NCI-H2196 treated with DMSO at 0.1 percent for 48 hours (cell line): ENCODE measurements around the gene DUOX1.
"Not testable (repeated sequence)": the region's sequence is repeated elsewhere in the genome, so short reads cannot be mapped to it uniquely, and the experiment has no call there.

Experiments used
- DNase-seq: peaks from one replicate; lab custom pipeline; 2025; ENCODE audit not compliant: unreplicated experiment; lab: John Stamatoyannopoulos, UW

The DUOX1 gene

GRCh38 chr15:45120081-45120972 lies 9.5 kb upstream of the DUOX1 start:
- DNase-seq: no peak

GRCh38 chr15:45121020-45121419 lies 8.8 kb upstream of the DUOX1 start:
- DNase-seq: no peak

- no peak for DNase-seq
Measured at GRCh38 chr15:45121706-45122417, 7.9 kb upstream of the DUOX1 start.

- DNase-seq: no peak
Measured at GRCh38 chr15:45122719-45123118, 7.1 kb upstream of the DUOX1 start.

GRCh38 chr15:45123397-45123796 lies 6.4 kb upstream of the DUOX1 start:
- DNase-seq: no peak

- no peak for DNase-seq
Measured at GRCh38 chr15:45126535-45127158, 3.1 kb upstream of the DUOX1 start.

GRCh38 chr15:45128971-45129639 lies 689 bp upstream of the DUOX1 start:
- DNase-seq: no peak

- DNase-seq: no peak
Measured at GRCh38 chr15:45130291-45131000, 652 bp downstream of the DUOX1 start.

- DNase-seq: no peak
Measured at GRCh38 chr15:45131510-45131909, 1.7 kb downstream of the DUOX1 start.

- no peak for DNase-seq
Measured at GRCh38 chr15:45132844-45133560, 3.2 kb downstream of the DUOX1 start.

GRCh38 chr15:45133561-45133920 lies 3.7 kb downstream of the DUOX1 start:
- no peak for DNase-seq

GRCh38 chr15:45134046-45134445 lies 4.3 kb downstream of the DUOX1 start:
- DNase-seq: no peak

GRCh38 chr15:45134682-45135604 lies 5.1 kb downstream of the DUOX1 start:
- peak; percentile 53 for DNase-seq

GRCh38 chr15:45135705-45136377 lies 6.0 kb downstream of the DUOX1 start:
- not testable (repeated sequence) for DNase-seq

- DNase-seq: no peak
Measured at GRCh38 chr15:45136378-45136764, 6.6 kb downstream of the DUOX1 start.

GRCh38 chr15:45137703-45138102 lies 7.9 kb downstream of the DUOX1 start:
- no peak for DNase-seq

GRCh38 chr15:45138814-45139765 lies 9.3 kb downstream of the DUOX1 start:
- no peak for DNase-seq
